ENCODE data around the gene COPS2.

Gene COPS2

DNA sequence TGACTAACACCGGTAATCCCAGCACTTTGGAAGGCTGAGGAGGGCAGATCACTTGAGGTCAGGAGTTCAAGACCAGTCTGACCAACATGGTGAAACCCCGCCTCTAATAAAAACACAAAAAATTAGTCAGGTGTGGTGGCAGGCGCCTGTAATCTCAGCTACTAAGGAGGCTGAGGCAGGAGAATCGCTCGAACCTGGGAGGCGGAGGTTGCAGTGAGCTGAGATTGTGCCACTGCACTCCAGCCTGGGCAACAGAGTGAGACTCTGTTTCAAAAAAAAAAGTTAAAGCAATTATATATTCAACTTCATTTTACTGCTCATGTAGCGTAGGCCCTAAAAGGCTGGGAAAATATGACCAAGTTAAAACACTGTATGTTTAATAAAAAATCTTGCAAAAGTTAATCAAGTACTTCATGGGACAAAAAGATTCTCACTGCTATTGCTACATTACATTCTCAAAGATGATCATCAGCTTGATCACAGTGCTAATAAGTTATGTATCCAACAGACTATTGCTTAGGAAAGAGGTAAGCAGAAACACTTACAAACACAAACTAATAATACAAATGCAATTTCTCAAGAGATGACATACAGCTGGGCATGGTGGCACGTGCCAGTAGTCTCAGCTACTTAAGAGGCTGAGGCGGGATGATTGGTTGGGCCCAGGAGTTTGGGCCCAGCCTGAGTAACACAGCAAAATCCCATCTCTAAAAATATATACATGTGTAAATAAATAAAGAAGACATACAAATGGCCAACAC lies 2.7 kb downstream of the COPS2 start:
- H3K27ac ChIP-seq (ENCODE audit: low read depth, low read length), result no peak overlapping the region

DNA sequence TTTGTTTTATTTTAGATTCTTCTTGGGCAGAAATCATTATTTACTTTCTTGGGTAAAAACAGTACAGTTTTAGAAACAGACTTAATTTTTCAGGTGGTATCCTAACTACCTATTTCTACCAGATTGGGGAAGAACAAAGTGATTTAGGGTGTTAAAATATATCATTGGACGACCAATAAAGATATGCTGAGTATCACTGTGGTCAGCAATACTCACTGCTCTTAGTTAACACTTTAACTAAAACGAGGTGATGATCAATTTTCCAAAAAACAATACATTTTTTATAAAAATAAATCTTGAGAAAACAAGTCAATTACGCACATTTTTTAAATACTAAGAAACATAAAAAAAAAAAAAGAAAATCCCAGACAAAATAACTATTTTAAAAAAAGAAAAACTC lies 3.6 kb downstream of the COPS2 start:
- Histone ChIP-seq H3K27me3 (ENCODE audit: control insufficient read depth, insufficient read depth, low read length) (no peaks in the 10 kb centered on the region), H3K4me3 (ENCODE audit: low read length) (no peak overlapping the region), H3K4me1 (ENCODE audit: control insufficient read depth, insufficient read depth, low read length) (peaks cover 14% of the 10 kb centered on the region), H3K9ac (ENCODE audit: low read length) (no peak overlapping the region), H3K27ac (ENCODE audit: low read depth, low read length) (no peak overlapping the region), H3K36me3 (ENCODE audit: control insufficient read depth, insufficient read depth, low read length) (no peaks in the 10 kb centered on the region)

More for the DNA sequence above, 2.7 kb downstream of the COPS2 start:
- H3K4me1 ChIP-seq (ENCODE audit: control insufficient read depth, insufficient read depth, low read length), result peaks cover 13% of the 10 kb centered on the region
- H3K4me3 ChIP-seq (ENCODE audit: low read length), result no peak overlapping the region
- no peaks in the 10 kb centered on the region for H3K36me3 ChIP-seq (ENCODE audit: control insufficient read depth, insufficient read depth, low read length)
- H3K27me3 ChIP-seq (ENCODE audit: control insufficient read depth, insufficient read depth, low read length), result no peaks in the 10 kb centered on the region
- H3K9ac ChIP-seq (ENCODE audit: low read length), result no peak overlapping the region

DNA sequence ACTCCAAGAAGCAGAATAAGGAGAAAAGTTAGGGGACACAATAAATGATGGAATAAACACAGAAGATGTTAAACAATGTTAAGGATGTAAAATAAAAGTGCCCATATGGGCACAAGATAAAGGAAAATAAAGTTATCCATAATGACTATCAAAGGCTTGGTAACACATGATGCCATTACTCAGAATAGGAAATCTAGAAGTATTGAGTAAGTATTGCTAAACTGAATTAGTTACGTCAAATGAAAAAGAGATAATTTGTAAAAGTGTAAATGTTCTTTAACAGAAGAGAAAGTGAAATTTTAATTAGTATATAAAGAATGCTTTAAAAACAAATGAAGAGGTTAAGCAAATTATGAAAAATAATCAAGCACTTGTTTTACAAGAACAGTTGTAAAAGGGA lies 6.7 kb downstream of the COPS2 start:
- Histone ChIP-seq H3K27me3 (ENCODE audit: control insufficient read depth, insufficient read depth, low read length) (no peaks in the 10 kb centered on the region), H3K4me1 (ENCODE audit: control insufficient read depth, insufficient read depth, low read length) (peaks cover 8% of the 10 kb centered on the region), H3K27ac (ENCODE audit: low read depth, low read length) (no peak overlapping the region), H3K4me3 (ENCODE audit: low read length) (no peak overlapping the region), H3K36me3 (ENCODE audit: control insufficient read depth, insufficient read depth, low read length) (no peaks in the 10 kb centered on the region), H3K9ac (ENCODE audit: low read length) (no peak overlapping the region)

DNA sequence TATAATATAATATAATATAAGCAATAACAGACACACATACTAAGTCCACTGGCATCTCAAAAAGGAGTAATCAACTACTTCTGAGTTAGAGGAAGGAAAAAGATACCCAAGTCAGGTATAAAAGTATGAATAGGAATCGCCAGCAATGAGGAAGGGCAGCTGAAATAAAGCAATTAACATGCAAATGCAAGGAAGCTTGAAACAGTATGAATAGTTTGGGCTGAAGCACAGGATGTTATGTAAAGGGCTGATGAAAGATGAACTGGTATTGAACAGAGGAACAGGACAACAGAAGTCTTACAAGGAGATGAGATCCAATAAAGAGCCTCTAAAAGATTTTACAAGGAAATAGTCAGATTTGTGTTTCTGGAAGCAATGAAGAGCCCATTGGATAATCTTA lies 7.1 kb downstream of the COPS2 start:
- H3K9ac ChIP-seq (ENCODE audit: low read length), result no peak overlapping the region
- H3K4me3 ChIP-seq (ENCODE audit: low read length), result no peak overlapping the region
- no peak overlapping the region for H3K27ac ChIP-seq (ENCODE audit: low read depth, low read length)
- peaks cover 5% of the 10 kb centered on the region for H3K4me1 ChIP-seq (ENCODE audit: control insufficient read depth, insufficient read depth, low read length)
- H3K36me3 ChIP-seq (ENCODE audit: control insufficient read depth, insufficient read depth, low read length), result peaks cover under 1% of the 10 kb centered on the region
- H3K27me3 ChIP-seq (ENCODE audit: control insufficient read depth, insufficient read depth, low read length), result no peaks in the 10 kb centered on the region

DNA sequence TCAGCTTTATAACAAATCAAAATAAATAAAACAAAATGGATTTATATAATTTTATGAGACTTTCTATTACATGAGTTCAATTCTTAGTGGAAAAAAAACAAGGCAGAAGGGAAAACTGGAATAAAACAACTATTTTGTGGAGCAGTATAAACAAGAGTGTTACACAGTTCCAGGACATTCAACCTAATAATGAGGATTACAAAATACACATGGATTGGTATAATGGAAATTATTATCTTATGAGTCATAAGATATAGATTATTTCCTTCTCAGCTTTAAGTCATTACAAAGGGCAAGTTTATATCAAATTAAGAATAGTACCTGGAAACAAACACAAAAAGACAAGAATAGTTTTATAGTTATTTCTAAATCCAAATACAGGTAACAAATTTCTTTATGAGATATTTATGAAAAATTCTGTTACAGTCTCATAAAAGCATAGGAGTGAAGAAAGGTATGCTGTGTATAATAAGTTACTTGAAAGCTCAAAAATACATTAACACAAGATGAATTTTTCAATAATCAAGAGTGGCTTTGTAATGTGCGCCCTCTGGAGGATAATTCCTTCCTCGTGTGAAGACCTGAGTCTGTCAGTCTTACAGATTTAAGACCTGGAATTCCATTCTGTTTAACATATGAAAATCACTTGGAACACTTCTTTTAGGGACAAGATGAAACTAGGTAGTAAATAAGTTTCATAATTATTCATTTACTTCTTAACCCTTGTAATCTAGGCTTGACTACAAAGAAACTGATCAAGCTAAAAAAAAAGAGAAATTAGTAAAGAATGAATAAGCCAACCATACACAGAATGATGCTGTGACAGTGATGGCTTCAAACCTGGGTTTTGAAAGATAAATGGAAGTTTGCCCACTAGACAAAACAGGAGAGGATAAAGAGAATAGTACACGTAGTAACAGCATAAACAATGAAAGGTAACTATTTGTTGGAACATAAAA lies 9.5 kb downstream of the COPS2 start:
- Histone ChIP-seq H3K27ac (ENCODE audit: low read depth, low read length) (no peak overlapping the region), H3K4me1 (ENCODE audit: control insufficient read depth, insufficient read depth, low read length) (peaks cover 5% of the 10 kb centered on the region)

DNA sequence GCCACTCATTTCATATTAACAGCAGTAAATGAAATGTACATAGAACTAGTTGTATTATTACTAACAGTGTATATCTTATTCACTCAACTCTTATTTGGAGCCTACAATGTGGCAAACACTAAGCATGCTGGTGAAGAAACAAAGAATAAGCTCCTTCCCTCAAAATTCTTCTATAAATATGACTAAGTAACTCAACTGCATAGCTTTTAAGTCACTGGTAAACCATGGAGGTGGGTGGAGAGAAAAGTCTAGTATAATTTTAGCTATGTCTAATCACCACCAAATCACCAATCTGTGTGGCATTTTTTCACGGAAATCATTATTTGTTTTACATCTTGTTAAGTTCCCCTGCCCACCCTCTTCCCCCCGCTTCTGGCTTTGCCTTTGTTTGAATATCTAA lies 17.5 kb downstream of the COPS2 start:
- Histone ChIP-seq H3K36me3 (ENCODE audit: control insufficient read depth, insufficient read depth, low read length) (peaks cover 15% of the 10 kb centered on the region), H3K4me1 (ENCODE audit: control insufficient read depth, insufficient read depth, low read length) (no peaks in the 10 kb centered on the region), H3K9ac (ENCODE audit: low read length) (no peak overlapping the region), H3K4me3 (ENCODE audit: low read length) (no peak overlapping the region), H3K27me3 (ENCODE audit: control insufficient read depth, insufficient read depth, low read length) (no peaks in the 10 kb centered on the region), H3K27ac (ENCODE audit: low read depth, low read length) (no peak overlapping the region)

More for the DNA sequence above, 9.5 kb downstream of the COPS2 start:
- H3K4me3 ChIP-seq (ENCODE audit: low read length), result no peak overlapping the region
- H3K27me3 ChIP-seq (ENCODE audit: control insufficient read depth, insufficient read depth, low read length), result no peaks in the 10 kb centered on the region
- peaks cover 13% of the 10 kb centered on the region for H3K36me3 ChIP-seq (ENCODE audit: control insufficient read depth, insufficient read depth, low read length)
- H3K9ac ChIP-seq (ENCODE audit: low read length), result no peak overlapping the region

DNA sequence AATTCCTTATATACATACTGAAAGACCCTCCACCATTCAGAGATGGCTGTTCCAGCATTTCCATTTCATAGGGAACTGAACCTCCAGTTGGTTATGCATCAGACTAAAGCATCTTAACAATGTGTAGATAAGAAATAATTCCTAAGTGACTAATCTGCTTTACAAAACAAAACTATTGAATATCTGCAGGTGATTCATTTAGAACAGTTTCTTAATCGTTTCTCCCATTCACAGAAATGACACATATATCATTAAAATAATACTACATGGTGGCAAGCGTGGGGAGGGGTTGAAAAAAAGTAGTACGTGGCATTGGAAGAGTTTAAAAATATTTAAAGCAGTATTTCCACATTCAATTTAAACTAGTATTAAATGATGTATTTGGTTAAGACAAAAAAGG lies 19.5 kb downstream of the COPS2 start:
- peaks cover 7% of the 10 kb centered on the region for H3K36me3 ChIP-seq (ENCODE audit: control insufficient read depth, insufficient read depth, low read length)
- H3K4me3 ChIP-seq (ENCODE audit: low read length), result no peak overlapping the region
- H3K27ac ChIP-seq (ENCODE audit: low read depth, low read length), result no peak overlapping the region
- no peaks in the 10 kb centered on the region for H3K27me3 ChIP-seq (ENCODE audit: control insufficient read depth, insufficient read depth, low read length)
- no peaks in the 10 kb centered on the region for H3K4me1 ChIP-seq (ENCODE audit: control insufficient read depth, insufficient read depth, low read length)
- H3K9ac ChIP-seq (ENCODE audit: low read length), result no peak overlapping the region

DNA sequence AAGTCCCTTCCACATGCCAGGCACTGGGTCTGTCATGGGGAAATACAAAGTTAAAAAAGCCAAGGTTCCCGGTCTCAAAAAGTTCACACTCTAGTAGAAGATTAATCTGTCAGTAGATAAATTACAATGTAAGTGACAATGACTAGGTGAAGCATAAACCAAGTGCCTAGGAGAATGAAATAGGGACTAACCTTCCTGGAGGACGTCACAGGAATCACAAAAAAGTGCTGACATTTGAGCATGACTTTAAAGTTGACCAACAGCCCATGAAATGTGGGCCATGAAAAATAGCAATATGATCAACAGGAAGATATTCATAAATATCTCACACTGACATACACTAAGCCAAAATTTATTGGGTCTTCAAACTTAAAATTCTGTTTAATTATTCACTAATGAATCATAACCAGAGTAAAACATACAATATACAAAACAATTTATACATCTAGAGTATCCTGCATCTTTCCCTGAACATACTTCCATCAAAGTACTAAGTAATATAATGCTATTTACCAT lies 20.0 kb downstream of the COPS2 start:
- no peaks in the 10 kb centered on the region for H3K4me1 ChIP-seq (ENCODE audit: control insufficient read depth, insufficient read depth, low read length)
- no peak overlapping the region for H3K9ac ChIP-seq (ENCODE audit: low read length)
- peaks cover 7% of the 10 kb centered on the region for H3K36me3 ChIP-seq (ENCODE audit: control insufficient read depth, insufficient read depth, low read length)
- H3K27ac ChIP-seq (ENCODE audit: low read depth, low read length), result no peak overlapping the region
- no peak overlapping the region for H3K4me3 ChIP-seq (ENCODE audit: low read length)
- H3K27me3 ChIP-seq (ENCODE audit: control insufficient read depth, insufficient read depth, low read length), result no peaks in the 10 kb centered on the region

DNA sequence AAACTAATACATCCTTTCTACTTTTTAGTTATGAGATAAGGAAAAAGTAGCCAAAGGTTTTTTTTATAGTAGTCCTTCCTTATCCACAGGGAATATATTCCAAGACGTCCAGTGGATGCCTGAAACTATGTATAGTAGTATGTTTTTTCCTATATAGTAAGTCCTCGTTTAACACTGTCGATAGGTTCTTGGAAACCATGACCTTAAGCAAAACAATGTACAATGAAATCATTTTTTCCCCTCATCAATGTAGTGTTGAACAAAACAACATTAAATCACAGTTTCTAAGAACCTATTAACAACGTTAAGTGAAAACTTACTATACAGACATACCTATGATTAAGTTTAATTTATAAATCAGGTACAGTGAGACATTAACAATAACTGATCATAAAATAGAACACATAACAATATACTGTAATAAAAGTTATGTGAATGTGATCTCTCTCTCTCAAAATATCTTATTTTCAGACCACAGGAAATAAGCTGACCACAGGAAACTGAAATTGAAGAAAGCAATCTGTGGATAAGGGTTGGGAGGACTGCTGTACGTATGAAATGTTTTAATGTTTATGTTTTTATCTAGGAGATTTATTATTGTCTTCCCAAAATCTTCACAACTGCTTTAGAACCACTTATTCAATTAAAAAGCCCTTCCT lies 20.6 kb downstream of the COPS2 start:
- no peak overlapping the region for H3K9ac ChIP-seq (ENCODE audit: low read length)
- no peaks in the 10 kb centered on the region for H3K4me1 ChIP-seq (ENCODE audit: control insufficient read depth, insufficient read depth, low read length)
- H3K27me3 ChIP-seq (ENCODE audit: control insufficient read depth, insufficient read depth, low read length), result no peaks in the 10 kb centered on the region
- no peak overlapping the region for H3K4me3 ChIP-seq (ENCODE audit: low read length)
- no peak overlapping the region for H3K27ac ChIP-seq (ENCODE audit: low read depth, low read length)
- H3K36me3 ChIP-seq (ENCODE audit: control insufficient read depth, insufficient read depth, low read length), result peaks cover 7% of the 10 kb centered on the region

DNA sequence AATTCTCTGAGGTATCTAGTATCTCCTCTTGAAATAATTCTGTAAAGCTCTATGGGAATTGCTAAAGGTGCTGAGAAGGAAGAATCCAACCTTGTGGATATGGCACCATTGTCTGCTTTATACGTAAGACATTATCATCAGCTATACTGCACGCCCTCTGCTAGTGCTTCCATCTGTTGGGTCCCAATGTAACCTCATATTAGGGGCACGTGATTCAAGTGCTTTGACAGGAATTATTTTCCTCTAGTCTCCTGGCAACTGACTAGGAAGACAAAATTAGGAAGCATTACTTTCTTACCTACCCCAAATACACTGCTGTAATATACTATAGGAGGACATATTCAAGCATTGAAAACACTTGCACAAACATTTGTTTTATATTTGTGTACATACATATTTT lies 24.0 kb downstream of the COPS2 start:
- Histone ChIP-seq H3K4me1 (ENCODE audit: control insufficient read depth, insufficient read depth, low read length) (no peaks in the 10 kb centered on the region), H3K36me3 (ENCODE audit: control insufficient read depth, insufficient read depth, low read length) (peaks cover 3% of the 10 kb centered on the region), H3K4me3 (ENCODE audit: low read length) (no peak overlapping the region), H3K27ac (ENCODE audit: low read depth, low read length) (no peak overlapping the region), H3K27me3 (ENCODE audit: control insufficient read depth, insufficient read depth, low read length) (no peaks in the 10 kb centered on the region), H3K9ac (ENCODE audit: low read length) (no peak overlapping the region)

DNA sequence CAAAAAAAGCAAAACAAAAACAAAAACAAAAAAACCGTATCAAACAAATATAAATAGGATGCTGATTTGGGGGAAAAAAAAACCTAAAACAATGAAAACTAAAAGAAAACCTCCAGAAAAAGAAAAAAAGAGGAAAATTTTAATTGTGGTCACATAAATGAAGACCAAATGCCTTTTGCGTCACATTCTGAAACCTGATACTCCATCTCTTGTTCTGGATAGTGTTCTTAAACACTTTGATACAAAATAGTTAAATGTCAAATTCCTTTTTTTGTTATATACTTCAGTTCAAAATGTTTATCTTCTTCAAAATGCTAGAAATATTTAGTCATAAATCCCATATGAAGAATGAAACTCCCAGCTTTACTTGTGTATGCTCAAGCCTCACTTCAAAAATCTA lies 31.0 kb downstream of the COPS2 start:
- no peak overlapping the region for H3K27ac ChIP-seq (ENCODE audit: low read depth, low read length)
- no peaks in the 10 kb centered on the region for H3K27me3 ChIP-seq (ENCODE audit: control insufficient read depth, insufficient read depth, low read length)
- no peaks in the 10 kb centered on the region for H3K36me3 ChIP-seq (ENCODE audit: control insufficient read depth, insufficient read depth, low read length)
- H3K4me1 ChIP-seq (ENCODE audit: control insufficient read depth, insufficient read depth, low read length), result no peaks in the 10 kb centered on the region
- H3K4me3 ChIP-seq (ENCODE audit: low read length), result no peak overlapping the region
- H3K9ac ChIP-seq (ENCODE audit: low read length), result no peak overlapping the region

DNA sequence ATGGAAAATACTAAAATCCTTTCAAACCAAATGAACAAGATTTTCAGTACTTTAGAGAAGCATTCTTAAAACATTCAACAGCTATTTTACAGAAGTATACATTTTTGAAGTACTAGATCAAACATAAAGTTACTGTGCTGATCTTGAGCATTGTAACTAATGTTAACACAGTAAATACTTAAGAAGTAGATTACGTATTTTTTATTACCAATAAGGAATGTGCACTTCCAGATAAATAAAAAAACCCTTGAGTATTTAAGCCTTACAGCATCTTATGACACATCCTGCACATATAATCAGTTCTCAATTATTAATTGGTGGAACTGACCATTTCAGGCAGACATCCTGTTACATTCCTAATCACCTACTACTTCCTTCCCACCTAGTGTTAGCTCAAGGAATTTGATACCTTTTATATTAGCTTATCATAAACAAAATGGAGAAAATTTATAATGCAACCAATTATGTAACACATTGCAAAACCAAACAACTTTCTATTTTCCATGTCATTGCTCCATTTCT lies 32.8 kb downstream of the COPS2 start:
- Histone ChIP-seq H3K27ac (ENCODE audit: low read depth, low read length) (no peak overlapping the region), H3K4me1 (ENCODE audit: control insufficient read depth, insufficient read depth, low read length) (no peaks in the 10 kb centered on the region), H3K36me3 (ENCODE audit: control insufficient read depth, insufficient read depth, low read length) (no peaks in the 10 kb centered on the region), H3K27me3 (ENCODE audit: control insufficient read depth, insufficient read depth, low read length) (no peaks in the 10 kb centered on the region), H3K9ac (ENCODE audit: low read length) (no peak overlapping the region), H3K4me3 (ENCODE audit: low read length) (no peak overlapping the region)

All from rectal smooth muscle tissue (tissue), 1 donor.